ENCODE results near the gene FYN.

The FYN gene

GRCh38 chr6:111743862-111744692, 129.2 kb downstream of the FYN start:
- no peak for DNase-seq

DNA sequence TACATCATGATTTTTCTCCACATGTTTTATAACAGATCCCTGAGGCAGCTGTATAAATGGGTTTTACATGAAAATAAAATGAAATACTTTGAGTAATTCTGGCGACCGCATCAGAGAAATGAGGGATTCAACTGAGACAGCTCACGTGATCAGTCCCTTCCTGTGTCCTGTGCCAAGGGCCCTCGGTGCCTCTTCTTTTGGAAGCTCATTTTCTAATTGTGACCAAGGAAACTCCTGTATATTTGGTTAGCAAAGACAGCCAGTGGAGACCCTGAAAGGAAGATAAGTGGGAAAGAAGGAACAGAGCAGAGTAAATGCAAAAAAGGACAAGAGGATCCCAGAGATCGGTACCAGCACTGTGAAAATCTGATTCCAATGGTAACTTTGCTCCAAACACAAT, 129.9 kb downstream of the FYN start:
- DNase-seq, result no peak

DNA sequence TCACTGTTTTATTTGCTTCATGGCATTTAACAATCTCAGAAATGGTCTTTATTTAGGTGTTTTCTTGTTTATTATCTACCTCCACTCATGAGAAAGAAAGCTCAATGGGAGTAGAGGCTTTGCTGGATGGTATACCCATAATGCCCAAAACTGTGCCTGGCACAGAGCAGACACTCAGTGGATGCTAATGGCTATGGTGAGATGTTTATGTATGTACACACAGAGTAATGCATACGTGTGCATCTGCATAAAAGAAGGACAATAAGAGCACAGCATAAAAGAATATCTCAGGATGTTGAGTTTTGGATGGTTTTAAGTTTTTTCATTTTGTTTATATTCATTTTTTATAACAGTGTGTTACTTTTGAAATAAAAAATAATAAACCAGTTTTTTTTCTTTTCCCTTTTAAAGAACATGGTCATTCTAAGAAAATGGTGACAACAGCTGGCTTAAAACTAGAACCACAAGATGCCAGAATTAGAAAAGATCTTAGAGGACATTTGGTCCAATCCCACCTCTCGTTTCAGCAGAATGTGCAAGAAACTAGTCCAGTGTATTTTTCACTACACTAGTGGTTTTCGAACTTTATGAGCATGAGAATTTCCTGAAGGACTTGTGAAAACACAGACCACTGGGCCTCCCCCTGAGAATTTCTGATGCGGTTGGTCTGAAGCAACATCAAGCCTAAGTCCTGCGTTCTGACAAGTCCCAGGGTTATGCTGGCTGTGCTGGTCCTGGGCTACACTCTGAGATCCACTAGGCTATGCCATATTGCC, 131.9 kb downstream of the FYN start:
- no peak for DNase-seq

GRCh38 chr6:111740506-111740905, 132.7 kb downstream of the FYN start:
- no peak for DNase-seq

DNA sequence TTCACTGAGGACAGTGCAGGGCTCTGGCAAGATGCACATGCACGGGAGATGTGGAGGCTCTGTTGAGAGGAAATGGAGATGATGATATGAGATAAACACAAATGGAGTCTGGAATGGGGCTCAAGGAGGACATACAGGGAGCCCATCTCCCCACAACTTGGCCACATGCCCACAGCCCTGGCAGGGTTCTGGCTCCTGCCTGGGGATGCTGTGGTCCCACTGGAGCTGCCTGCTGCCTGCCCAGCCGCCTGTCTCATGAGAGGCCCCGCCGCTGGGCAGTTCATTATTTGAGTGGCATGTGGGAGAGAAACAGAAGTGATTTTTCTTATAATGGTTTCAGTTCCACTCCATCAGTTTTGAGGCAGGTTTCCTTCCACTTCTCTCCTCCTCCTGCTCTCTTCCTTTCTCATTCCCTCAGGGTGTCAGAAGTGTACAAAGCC, 134.0 kb downstream of the FYN start:
- DNase-seq, result no peak

DNA sequence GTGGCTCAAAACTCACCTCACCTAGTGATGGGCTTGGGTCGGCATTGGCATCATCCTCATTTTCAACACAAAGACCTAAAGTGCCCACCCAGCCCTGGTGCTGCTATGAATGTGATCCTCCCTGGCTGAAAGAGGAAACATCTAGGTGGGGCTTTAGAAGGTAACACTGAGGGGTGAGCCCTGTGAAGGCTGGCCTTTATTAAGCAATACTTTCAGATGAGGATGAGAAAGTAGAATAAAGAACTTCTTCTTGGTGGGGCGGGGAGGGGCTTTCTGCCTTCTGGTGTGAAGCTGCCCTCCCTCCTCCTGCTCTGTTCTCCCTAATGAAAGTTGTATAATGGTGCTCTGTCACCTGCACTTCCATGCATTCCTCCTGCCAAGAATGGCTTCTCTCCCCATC, 134.6 kb downstream of the FYN start:
- DNase-seq, result no peak

GRCh38 chr6:111738156-111738555, 135.1 kb downstream of the FYN start:
- DNase-seq, result no peak

DNA sequence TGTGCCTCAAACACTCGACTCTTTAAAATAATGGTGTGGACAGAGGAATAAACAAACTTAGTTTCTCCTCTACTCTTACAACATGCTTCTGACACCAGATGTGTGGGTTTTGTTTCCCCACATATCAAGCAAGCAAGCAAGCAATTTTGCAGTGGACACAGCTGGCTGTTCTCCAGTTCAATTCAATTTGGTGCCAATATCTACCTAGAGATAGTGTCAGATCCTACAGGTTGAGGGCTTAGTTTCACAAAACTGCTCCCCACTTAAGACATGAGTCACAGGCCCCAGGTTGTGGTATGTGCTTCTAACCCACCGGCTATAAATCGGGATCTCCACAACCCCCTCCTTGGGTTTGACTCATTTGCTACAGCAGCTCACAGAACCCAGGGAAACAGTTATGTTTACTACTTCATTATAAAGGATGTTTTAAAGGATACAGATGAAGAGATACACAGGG, 136.2 kb downstream of the FYN start:
- peak in 1 of 2 experiments; percentile 63 for DNase-seq

GRCh38 chr6:111736005-111736608, 137.1 kb downstream of the FYN start:
- DNase-seq, result no peak

DNA sequence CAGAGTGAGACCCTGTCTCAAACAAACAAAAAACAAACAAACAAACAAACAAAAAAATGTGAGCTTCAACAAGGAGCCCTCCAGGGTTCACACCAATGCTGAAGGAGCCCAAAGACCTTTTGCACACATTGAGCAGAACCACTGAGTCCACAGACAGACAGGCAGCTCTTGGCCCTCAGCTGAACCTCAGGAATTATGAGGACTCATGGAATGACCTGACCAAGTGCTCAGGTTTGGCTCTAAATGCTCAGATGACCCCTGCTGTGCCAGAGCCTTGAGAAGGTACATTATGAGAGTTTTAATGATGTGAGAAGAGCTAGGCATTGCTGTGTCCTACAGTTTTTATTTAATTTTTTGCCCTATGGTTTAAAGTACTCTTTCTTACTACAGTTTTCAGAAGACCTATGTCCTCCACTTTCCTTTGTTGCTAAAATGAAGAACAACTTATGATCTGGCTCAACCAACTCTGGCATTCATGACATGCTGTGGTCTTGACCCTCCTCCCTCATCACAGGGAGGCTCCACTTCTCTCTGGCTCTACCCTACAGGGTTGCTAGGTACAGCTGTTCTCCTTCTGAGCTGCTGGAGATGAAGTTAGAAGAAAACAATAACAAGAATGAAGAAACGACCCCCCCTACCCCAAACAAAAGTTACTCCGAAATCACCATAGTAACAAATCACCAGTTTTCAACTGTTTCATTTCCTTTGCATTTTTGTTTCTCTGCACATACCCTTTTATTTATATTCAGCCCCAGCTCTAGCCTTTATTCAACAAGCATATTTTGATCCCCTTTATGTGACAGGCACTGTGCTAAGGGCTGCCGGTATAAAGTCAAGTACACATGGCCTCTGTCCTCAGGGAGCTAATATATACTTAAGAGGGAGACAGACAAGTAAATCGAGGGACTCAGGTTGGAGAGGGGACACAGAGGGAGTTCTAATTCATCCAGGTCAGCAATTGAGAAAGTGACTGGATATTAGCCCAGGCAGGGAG, 138.9 kb downstream of the FYN start:
- DNase-seq, result no peak

- no peak for DNase-seq
These were observed 140.9 kb downstream of the FYN start for GRCh38 chr6:111732390-111732789.

DNA sequence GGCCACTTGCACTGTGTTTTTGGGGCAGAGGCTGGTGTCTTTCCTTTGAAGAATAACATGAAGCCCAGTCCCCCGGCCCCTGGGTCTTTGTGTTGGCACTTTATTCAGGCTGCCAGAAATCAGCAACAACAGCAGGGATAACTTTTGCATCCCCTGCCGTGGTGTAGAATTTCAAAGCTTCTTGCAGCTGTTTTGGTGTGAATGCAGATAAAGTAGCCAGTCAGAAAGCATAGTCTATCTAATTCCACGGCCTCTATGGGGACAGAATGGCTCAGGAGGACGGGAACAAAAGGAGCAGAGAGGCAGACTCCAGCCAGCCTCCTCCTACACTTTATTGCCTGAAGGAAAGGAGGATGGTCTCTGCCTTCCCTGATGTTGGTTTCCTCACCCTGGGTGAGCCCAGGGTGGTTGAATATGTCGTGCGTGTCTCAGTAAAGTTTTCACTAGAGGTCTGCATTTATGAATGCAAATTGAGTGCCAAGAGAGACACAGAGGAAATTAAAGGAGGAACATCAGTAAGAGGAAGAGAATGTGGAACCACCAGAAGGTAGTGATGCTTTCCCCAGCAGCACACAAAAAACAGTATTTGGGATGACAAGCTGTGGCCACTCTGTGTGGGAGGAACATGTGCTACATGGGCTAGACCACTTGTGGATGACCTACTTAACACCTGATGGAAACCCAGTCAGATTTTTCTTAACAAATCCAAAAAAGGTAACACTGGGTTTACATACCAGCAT, 141.6 kb downstream of the FYN start:
- DNase-seq, result no peak

DNA sequence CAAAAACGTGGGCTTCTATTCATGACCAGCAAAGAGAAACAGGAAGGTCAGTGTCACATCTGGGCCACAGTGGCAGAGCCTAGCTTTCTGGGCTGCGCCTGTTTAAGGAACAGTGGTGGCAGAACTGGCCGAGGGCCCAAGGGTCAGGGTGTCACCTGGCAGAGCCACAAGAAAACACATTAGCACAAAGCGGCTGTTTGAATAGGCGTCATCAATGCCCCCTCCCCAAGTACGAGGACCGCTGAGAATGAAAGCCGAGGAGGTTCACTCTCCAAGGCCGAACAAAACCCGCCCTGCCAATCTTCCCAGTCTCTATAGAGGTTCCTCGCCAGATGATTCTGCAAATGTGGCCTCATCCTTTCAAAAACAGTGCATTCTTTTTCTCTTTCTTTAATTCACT, 142.4 kb downstream of the FYN start:
- no peak for DNase-seq

DNA sequence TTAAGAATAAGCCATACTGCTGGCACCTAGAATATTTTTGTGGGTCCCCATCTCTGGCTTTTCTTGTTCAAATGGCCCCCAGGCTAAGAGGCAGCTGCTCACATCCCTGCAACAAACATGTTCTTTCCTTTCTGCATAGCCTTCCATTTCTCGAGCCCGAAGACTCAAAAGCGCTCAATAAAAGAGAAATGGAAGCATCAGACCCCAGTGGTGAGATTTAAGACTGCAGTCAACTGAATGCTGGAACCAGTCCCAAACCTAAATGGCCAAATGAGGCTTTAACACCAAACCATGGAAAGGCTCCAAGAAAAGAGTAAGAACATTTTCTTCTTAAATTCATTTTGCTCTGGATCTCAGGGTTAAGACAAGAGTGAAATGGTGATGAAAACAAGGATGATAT, 145.4 kb downstream of the FYN start:
- DNase-seq, result no peak

- no peak for DNase-seq
These were observed 146.2 kb downstream of the FYN start for GRCh38 chr6:111727041-111727440.

GRCh38 chr6:111725446-111726112, 147.7 kb downstream of the FYN start:
- DNase-seq, result no peak

DNA sequence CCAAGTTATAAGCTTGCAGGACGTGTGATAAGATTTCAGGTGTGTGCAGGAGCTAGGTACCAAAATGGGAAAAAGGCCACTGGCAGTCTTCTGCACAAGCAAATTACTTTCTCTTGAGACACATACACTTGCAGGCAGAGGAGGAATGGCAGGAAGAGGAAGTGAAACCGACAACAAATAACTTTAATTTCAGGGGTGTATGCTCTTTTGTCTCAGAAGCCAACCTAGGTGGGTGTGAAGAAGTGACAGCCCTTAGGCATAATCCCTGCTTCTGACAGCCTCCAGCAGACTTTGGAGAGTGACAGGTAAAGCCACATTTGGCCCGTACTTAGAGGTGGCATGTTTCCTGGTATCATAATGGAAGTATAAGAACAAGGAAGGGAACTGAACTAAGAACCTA, 148.7 kb downstream of the FYN start:
- DNase-seq, result no peak

DNA sequence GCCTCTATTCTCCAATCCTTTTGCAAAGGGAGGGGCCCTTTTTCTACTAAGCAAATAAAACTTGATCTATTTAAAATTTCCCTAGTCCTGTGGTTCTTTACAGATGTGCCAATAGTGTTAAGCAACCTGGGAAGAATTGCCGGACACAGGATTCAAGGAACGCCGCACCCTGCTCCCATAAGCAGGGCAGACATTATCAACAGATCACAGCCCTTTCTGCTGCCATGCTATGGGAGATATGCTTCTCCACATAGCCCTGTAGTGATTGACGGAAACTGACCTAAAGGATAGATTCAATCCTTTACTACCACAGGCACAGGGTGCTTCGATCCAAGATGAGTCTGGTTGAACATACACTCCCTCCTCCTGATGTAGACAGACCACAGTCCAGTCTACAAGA, 149.2 kb downstream of the FYN start:
- DNase-seq, result no peak

DNA sequence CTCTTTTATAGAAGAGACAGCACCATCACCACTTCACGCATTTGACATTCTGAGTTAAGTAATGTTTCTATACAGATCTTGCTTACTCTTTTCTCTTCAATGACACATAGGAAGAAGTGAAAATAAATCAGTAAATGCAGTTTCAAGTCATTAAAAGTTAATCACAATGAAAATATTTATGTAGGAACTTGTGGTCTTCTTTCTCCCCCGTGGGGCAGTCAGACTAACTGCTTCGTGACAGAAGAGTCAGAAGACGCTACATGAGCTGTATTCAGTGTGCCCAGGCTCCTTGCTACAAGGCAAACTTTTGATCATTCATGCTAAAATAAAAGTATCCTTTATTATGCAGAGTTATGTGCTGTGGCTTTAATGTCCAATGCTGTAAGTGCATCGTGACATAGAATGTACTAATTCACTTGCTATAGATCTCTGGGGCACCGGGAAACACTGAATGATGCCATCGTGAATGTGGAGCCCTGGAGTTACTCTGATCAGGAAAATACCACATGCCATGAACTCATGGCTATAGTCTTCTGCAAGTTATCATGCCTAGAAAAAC, 149.8 kb downstream of the FYN start:
- DNase-seq, result no peak

GRCh38 chr6:111722179-111722731, 151.0 kb downstream of the FYN start:
- DNase-seq, result no peak
